Trophoblast cell (in vitro differentiated cells and primary cell): ENCODE measurements around the gene SEMA5A.
A peak's percentile ranks its signal among the peaks of the same experiment; 100 is the strongest.

Source experiments
- DNase-seq, 2 donors: peaks; one replicate each; pipeline ENCODE4 v3.0.0-alpha.2; 2016
- H2AFZ ChIP-seq: 2 replicates; pipeline ENCODE4 v1.6.1; 2013; ENCODE audit warnings: low read length, moderate library complexity, mild to moderate bottlenecking; ENCODE audit not compliant: insufficient read depth, poor library complexity
- H2AK5ac ChIP-seq: 2 replicates; pipeline ENCODE4 v1.6.1; 2013; ENCODE audit warnings: mild to moderate bottlenecking, low read length
- H2BK120ac ChIP-seq: 2 replicates; pipeline ENCODE4 v1.6.1; 2013; ENCODE audit warnings: low read length, mild to moderate bottlenecking, moderate library complexity; ENCODE audit not compliant: insufficient read depth, poor library complexity
- H2BK12ac ChIP-seq: 2 replicates; pipeline ENCODE4 v1.6.1; 2013; ENCODE audit warnings: mild to moderate bottlenecking, low read length, moderate library complexity
- H2BK5ac ChIP-seq: 2 replicates; pipeline ENCODE4 v1.6.1; 2013; ENCODE audit warnings: low read length, low read depth, moderate library complexity, mild to moderate bottlenecking; ENCODE audit not compliant: poor library complexity
- H3K14ac ChIP-seq: 2 replicates; pipeline ENCODE4 v1.6.1; 2013; ENCODE audit warnings: mild to moderate bottlenecking, low read length
- H3K18ac ChIP-seq: 2 replicates; pipeline ENCODE4 v1.6.1; 2013; ENCODE audit warnings: mild to moderate bottlenecking, low read length
- H3K23ac ChIP-seq: 2 replicates; pipeline ENCODE4 v1.6.1; 2013; ENCODE audit warnings: low read length
- H3K27ac ChIP-seq: 2 replicates; pipeline ENCODE4 v1.5.1; 2013; ENCODE audit warnings: low read depth, mild to moderate bottlenecking, inconsistent platforms, low read length, moderate library complexity
- H3K27me3 ChIP-seq: 2 replicates; pipeline ENCODE4 v1.6.1; 2013; ENCODE audit warnings: inconsistent platforms, mild to moderate bottlenecking, low read length, moderate library complexity; ENCODE audit not compliant: insufficient read depth
- H3K36me3 ChIP-seq, 2 experiments: 1 replicate in 1 of 2; 2 replicates in 1 of 2; pipeline ENCODE4 v1.6.1; 2013; ENCODE audit warnings: low read length in 2 of 2, mild to moderate bottlenecking in 2 of 2, moderate library complexity in 1 of 2; ENCODE audit not compliant: insufficient read depth in 2 of 2, control insufficient read depth in 1 of 2
- H3K4ac ChIP-seq: 2 replicates; pipeline ENCODE4 v1.6.1; 2013; ENCODE audit warnings: low read depth, mild to moderate bottlenecking, low read length, moderate library complexity
- H3K4me1 ChIP-seq, 2 experiments: 1 replicate in 1 of 2; 2 replicates in 1 of 2; pipeline ENCODE4 v1.6.1; 2013; ENCODE audit warnings: low read length in 2 of 2, mild to moderate bottlenecking in 2 of 2, moderate library complexity in 1 of 2; ENCODE audit not compliant: insufficient read depth in 2 of 2, control insufficient read depth in 1 of 2
- H3K4me2 ChIP-seq: 2 replicates; pipeline ENCODE4 v1.6.1; 2013; ENCODE audit warnings: inconsistent platforms, mild to moderate bottlenecking, low read length, moderate library complexity
- H3K4me3 ChIP-seq: 2 replicates; pipeline ENCODE4 v1.5.1; 2013; ENCODE audit warnings: mild to moderate bottlenecking, low read depth, low read length, inconsistent platforms
- H3K79me1 ChIP-seq: one replicate; pipeline ENCODE4 v1.6.1; 2013; ENCODE audit warnings: low read length
- H3K79me2 ChIP-seq: 2 replicates; pipeline ENCODE4 v1.6.1; 2013; ENCODE audit warnings: low read length, mild to moderate bottlenecking; ENCODE audit not compliant: control insufficient read depth, insufficient read depth, poor library complexity
- H3K9ac ChIP-seq: 2 replicates; pipeline ENCODE4 v1.6.1; 2013; ENCODE audit warnings: mild to moderate bottlenecking, low read length
- H3K9me3 ChIP-seq: 2 replicates; pipeline ENCODE4 v1.6.1; 2013; ENCODE audit warnings: low read depth, mild to moderate bottlenecking, control low read depth, inconsistent platforms, low read length; ENCODE audit not compliant: insufficient read depth
- H4K12ac ChIP-seq: 2 replicates; pipeline ENCODE4 v1.6.1; 2013; ENCODE audit warnings: low read depth, mild to moderate bottlenecking, low read length, moderate library complexity
- H4K8ac ChIP-seq: 2 replicates; pipeline ENCODE4 v1.6.1; 2013; ENCODE audit warnings: low read depth, mild to moderate bottlenecking, low read length, moderate library complexity
- H4K91ac ChIP-seq: one replicate; pipeline ENCODE4 v1.6.1; 2013; ENCODE audit warnings: low read depth, mild to moderate bottlenecking, low read length, moderate library complexity
- WGBS: extraction: QIAGEN DNeasy Blood & Tissue Kit; methylation state at CpG from one replicate; pipeline ENCODE4 v1.1.7; 2013; ENCODE audit warnings: missing lambda C conversion rate; ENCODE audit not compliant: insufficient read length, insufficient coverage; ENCODE audit errors: extremely low coverage; 5-methylcytosine and 5-hydroxymethylcytosine counted together

SEMA5A gene

DNA sequence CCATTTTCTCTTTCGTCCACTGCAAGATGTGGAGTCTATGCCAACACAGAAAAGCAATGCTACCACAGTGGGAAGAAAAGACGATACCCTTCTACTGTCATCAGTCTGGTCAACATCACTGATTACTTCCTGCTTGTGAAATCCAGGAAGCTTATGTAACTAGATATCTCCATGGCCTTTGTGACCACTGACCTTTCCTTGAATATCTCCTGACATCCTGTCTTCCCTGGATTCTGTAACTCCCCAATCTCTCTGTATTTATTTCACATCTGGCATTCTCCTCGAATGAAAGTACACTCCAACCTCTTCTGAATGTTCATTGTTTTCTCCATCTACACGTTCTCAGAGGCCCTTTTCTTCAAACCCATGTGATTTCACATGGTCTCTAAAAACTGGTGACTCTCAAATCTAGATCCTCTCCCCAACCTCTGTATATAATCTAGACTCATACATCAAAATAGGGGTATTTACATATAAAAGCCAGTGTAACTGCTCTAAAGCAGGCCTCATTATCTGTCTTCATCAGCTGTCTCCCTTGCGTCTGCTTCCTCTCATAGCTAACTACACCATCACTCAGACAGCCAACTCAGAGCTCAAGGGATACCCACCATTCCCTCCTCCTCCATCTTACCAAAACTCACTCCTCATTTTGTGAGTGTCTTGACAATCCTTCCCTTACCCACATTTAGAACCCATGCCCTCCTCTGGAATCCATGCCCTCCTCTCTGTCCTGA is 156.8 kb downstream of the SEMA5A start:
- peaks cover 3% of the 10 kb centered on the region for H3K79me2 ChIP-seq
- H3K4me3 ChIP-seq: no peak overlapping the region
- no peak overlapping the region for H2AFZ ChIP-seq
- no peak overlapping the region for H4K12ac ChIP-seq
- peaks cover 4 to 8% of the 10 kb centered on the region in 2 experiments for H3K4me1 ChIP-seq
- H3K9ac ChIP-seq: no peak overlapping the region
- H3K36me3 ChIP-seq: peaks cover 3 to 6% of the 10 kb centered on the region in 2 experiments
- H3K9me3 ChIP-seq: no peaks in the 10 kb centered on the region
- H3K23ac ChIP-seq: no peak overlapping the region
- no peaks in the 10 kb centered on the region for H3K27me3 ChIP-seq
- no peak overlapping the region for H2BK5ac ChIP-seq
- no CpG with 5 or more reads among the region's 5 CpGs for WGBS
- H3K4me2 ChIP-seq: no peak overlapping the region
- peaks cover 1% of the 10 kb centered on the region for H3K79me1 ChIP-seq
- H3K14ac ChIP-seq: no peak overlapping the region
- H3K18ac ChIP-seq: no peak overlapping the region
- H3K4ac ChIP-seq: no peak overlapping the region
- no peak overlapping the region for H2BK12ac ChIP-seq
- H4K91ac ChIP-seq: no peak overlapping the region
- no peak overlapping the region for H2AK5ac ChIP-seq
- DNase-seq: peak in 1 of 2 donors; percentile 30
- no peak overlapping the region for H2BK120ac ChIP-seq
- peak overlapping the region; percentile 32 for H3K27ac ChIP-seq
- no peak overlapping the region for H4K8ac ChIP-seq

DNA sequence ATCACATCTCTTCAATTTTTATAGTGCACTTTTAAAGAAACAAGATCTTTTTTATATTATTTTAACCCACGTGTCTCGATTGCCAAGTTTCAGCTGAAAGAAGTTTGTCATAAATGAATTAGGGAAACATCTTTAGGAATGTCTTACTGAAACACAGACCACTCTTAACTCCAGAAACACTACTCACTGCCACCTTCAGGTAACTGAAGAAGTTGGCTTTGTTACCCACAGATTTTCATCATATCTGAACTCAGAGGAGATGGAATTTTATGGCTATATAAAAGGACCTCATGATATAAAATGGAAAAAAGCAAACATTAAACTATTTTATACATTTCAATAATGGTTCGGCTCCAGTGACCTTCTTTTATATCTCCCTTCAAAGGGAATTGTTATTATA is 158.0 kb downstream of the SEMA5A start:
- Histone ChIP-seq H3K79me1 (peaks cover 1% of the 10 kb centered on the region), H3K4me3 (no peak overlapping the region), H4K8ac (no peak overlapping the region), H4K12ac (no peak overlapping the region), H3K4me2 (no peak overlapping the region), H2BK120ac (no peak overlapping the region), H4K91ac (no peak overlapping the region), H3K9me3 (no peaks in the 10 kb centered on the region), H3K18ac (no peak overlapping the region), H2AFZ (no peak overlapping the region), H2BK5ac (no peak overlapping the region), H3K27me3 (no peaks in the 10 kb centered on the region), H3K36me3 (peaks cover 3 to 8% of the 10 kb centered on the region in 2 experiments), H3K4me1 (peaks cover 4 to 10% of the 10 kb centered on the region in 2 experiments), H3K4ac (no peak overlapping the region), H3K9ac (no peak overlapping the region), H3K27ac (no peak overlapping the region), H2BK12ac (no peak overlapping the region), H3K79me2 (peaks cover 3% of the 10 kb centered on the region), H3K23ac (no peak overlapping the region), H3K14ac (no peak overlapping the region), H2AK5ac (no peak overlapping the region)
- WGBS: no CpG with 5 or more reads among the region's 3 CpGs
- no peak for DNase-seq

DNA sequence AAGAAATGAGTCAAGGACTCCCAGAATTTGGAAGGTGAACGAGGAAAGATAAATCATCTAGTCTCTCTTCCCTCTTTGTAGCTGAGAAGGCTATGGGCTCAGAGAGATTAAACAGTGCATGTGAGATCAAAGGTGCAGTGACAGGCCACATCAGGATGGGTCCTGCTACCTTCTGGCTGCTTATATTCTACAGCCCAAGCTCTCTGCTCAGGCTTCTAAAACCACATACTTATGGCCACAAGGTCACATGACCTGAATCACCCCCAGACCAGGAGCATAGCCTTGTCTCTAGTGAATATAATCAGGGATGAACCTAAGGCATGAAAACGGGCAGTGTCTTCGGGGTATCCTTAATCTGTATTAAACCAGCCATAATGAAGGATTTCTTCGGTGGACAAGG is 158.9 kb downstream of the SEMA5A start:
- no peak overlapping the region for H3K23ac ChIP-seq
- no peak overlapping the region for H3K4me3 ChIP-seq
- H2BK5ac ChIP-seq: no peak overlapping the region
- H3K36me3 ChIP-seq: peaks cover 3 to 8% of the 10 kb centered on the region in 2 experiments
- H3K27ac ChIP-seq: no peak overlapping the region
- H3K27me3 ChIP-seq: no peaks in the 10 kb centered on the region
- no peak overlapping the region for H2AK5ac ChIP-seq
- no peak overlapping the region for H3K9ac ChIP-seq
- no peak overlapping the region for H2AFZ ChIP-seq
- no peaks in the 10 kb centered on the region for H3K9me3 ChIP-seq
- H4K91ac ChIP-seq: no peak overlapping the region
- H3K4me1 ChIP-seq: peaks cover 4 to 14% of the 10 kb centered on the region in 2 experiments
- no peak overlapping the region for H3K4me2 ChIP-seq
- no CpG with 5 or more reads among the region's 4 CpGs for WGBS
- no peak overlapping the region for H4K8ac ChIP-seq
- no peak overlapping the region for H2BK120ac ChIP-seq
- H3K79me1 ChIP-seq: peaks cover 1% of the 10 kb centered on the region
- H4K12ac ChIP-seq: no peak overlapping the region
- DNase-seq: no peak
- H3K18ac ChIP-seq: no peak overlapping the region
- no peak overlapping the region for H3K14ac ChIP-seq
- peaks cover 3% of the 10 kb centered on the region for H3K79me2 ChIP-seq
- peak overlapping the region; percentile 40 for H3K4ac ChIP-seq
- no peak overlapping the region for H2BK12ac ChIP-seq

GRCh38 chr5:9382522-9382921 is 163.4 kb downstream of the SEMA5A start:
- no peak overlapping the region for H3K4me2 ChIP-seq
- no peak overlapping the region for H4K91ac ChIP-seq
- no peaks in the 10 kb centered on the region for H3K27me3 ChIP-seq
- peak in 1 of 2 donors; percentile 18 for DNase-seq
- WGBS: no CpG with 5 or more reads among the region's 1 CpG
- H3K9ac ChIP-seq: no peak overlapping the region
- no peak overlapping the region for H3K4ac ChIP-seq
- H3K14ac ChIP-seq: no peak overlapping the region
- H3K36me3 ChIP-seq: peaks cover 5 to 13% of the 10 kb centered on the region in 2 experiments
- H3K79me2 ChIP-seq: peaks cover 3% of the 10 kb centered on the region
- H3K79me1 ChIP-seq: peaks cover 1% of the 10 kb centered on the region
- no peak overlapping the region for H4K8ac ChIP-seq
- H3K4me3 ChIP-seq: no peak overlapping the region
- no peaks in the 10 kb centered on the region for H3K9me3 ChIP-seq
- H2BK12ac ChIP-seq: no peak overlapping the region
- peaks cover 0 to 19% of the 10 kb centered on the region in 2 experiments for H3K4me1 ChIP-seq
- no peak overlapping the region for H3K18ac ChIP-seq
- H2AK5ac ChIP-seq: no peak overlapping the region
- H4K12ac ChIP-seq: no peak overlapping the region
- no peak overlapping the region for H2BK120ac ChIP-seq
- no peak overlapping the region for H2BK5ac ChIP-seq
- no peak overlapping the region for H3K27ac ChIP-seq
- no peak overlapping the region for H2AFZ ChIP-seq
- no peak overlapping the region for H3K23ac ChIP-seq
